OCI-LY7 (cell line): ENCODE data around the gene HOXA10. TPM values are rescaled to one million over a fixed set of nuclear protein-coding genes. Genes with fewer than 3 reads are reported as not detected.

Experiments
- BruUV-seq: library from RNA; stranded (reverse); fragments of 400-500 nt; replicated peaks from 2 replicates; lab custom pipeline; 2021; lab: Mats Ljungman, UMichigan
- CTCF ChIA-PET: fragments of 300-600 bp; sonication (Branson Sonifier 250); formaldehyde crosslinking; loops from one replicate; lab custom pipeline; 2022; ENCODE audit warnings: antibody characterized with exemption; ENCODE audit not compliant: unreplicated experiment; lab: Charles Lee
- POLR2A ChIA-PET: fragments of 300-600 bp; sonication (Branson Sonifier 250); formaldehyde crosslinking; loops from one replicate; lab custom pipeline; 2022; ENCODE audit warnings: antibody characterized with exemption; lab: Charles Lee
- DNase-seq: peaks from one replicate; pipeline ENCODE4 v3.0.0-alpha.2; 2015; ENCODE audit warnings: low spot score
- H2AFZ ChIP-seq: fragments of 200-600 bp; sonication (generic), shearing (Covaris generic); 2 replicates; pipeline ENCODE4 v1.6.1; 2014; ENCODE audit warnings: mild to moderate bottlenecking, antibody characterized with exemption, low read length, moderate library complexity
- H3K27ac ChIP-seq: fragments of 200-600 bp; sonication (generic); 2 replicates; pipeline ENCODE4 v1.5.1; 2014; ENCODE audit warnings: mixed run types, low read depth, mild to moderate bottlenecking, moderate library complexity, low read length, inconsistent platforms; ENCODE audit not compliant: poor library complexity, severe bottlenecking
- H3K36me3 ChIP-seq: fragments of 200-600 bp; sonication (generic); 2 replicates; pipeline ENCODE4 v1.6.1; 2014; ENCODE audit warnings: mild to moderate bottlenecking, antibody characterized with exemption, low read length, moderate library complexity, mixed read lengths; ENCODE audit not compliant: insufficient read depth
- H3K4me1 ChIP-seq: fragments of 200-600 bp; sonication (generic); 2 replicates; pipeline ENCODE4 v1.5.1; 2014; ENCODE audit warnings: mild to moderate bottlenecking, low read length; ENCODE audit not compliant: insufficient read depth, poor library complexity, severe bottlenecking
- H3K4me2 ChIP-seq: fragments of 200-600 bp; sonication (generic); 2 replicates; pipeline ENCODE4 v1.6.1; 2014; ENCODE audit warnings: mild to moderate bottlenecking, low read length
- H3K4me3 ChIP-seq: fragments of 200-600 bp; sonication (generic); 2 replicates; pipeline ENCODE4 v1.5.1; 2014; ENCODE audit warnings: mild to moderate bottlenecking, low read depth, low read length; ENCODE audit not compliant: poor library complexity, severe bottlenecking
- H3K79me2 ChIP-seq: fragments of 200-600 bp; sonication (generic); 2 replicates; pipeline ENCODE4 v1.6.1; 2016; ENCODE audit warnings: low read depth, mild to moderate bottlenecking, low read length, moderate library complexity, mixed read lengths; ENCODE audit not compliant: insufficient read depth
- H3K9me2 ChIP-seq: fragments of 200-600 bp; sonication (generic); 2 replicates; pipeline ENCODE4 v1.6.1; 2016; ENCODE audit warnings: mild to moderate bottlenecking, low read length, mixed read lengths; ENCODE audit not compliant: insufficient read depth
- H3K9me3 ChIP-seq: fragments of 200-600 bp; sonication (generic); 2 replicates; pipeline ENCODE4 v1.6.1; 2014; ENCODE audit warnings: mild to moderate bottlenecking, mixed run types, low read length, mixed read lengths
- H4K20me1 ChIP-seq: fragments of 200-600 bp; sonication (generic); 2 replicates; pipeline ENCODE4 v1.6.1; 2014; ENCODE audit warnings: mild to moderate bottlenecking, antibody characterized with exemption, low read length, moderate library complexity, mixed read lengths; ENCODE audit not compliant: insufficient read depth
- EZH2phosphoT487 ChIP-seq: fragments of 200-600 bp; sonication (generic); IDR thresholded peaks from 2 replicates; pipeline ENCODE4 v1.6.1; 2018; ENCODE audit warnings: low read depth, borderline replicate concordance, mild to moderate bottlenecking, mixed run types, antibody characterized with exemption, low read length, moderate library complexity, mixed read lengths
- intact Hi-C: fragments of 100-400 bp; cut with micrococcal nuclease; formaldehyde crosslinking; loops from one replicate; pipeline ENCODE4 v1.10.0; 2022; ENCODE audit not compliant: unreplicated experiment
- total RNA-seq, 2 experiments: library from RNA; depleted of rRNA in 1 of 2; stranded (reverse); fragments of >200 nt in 1 of 2; shearing (Covaris generic) in 1 of 2; gene quantifications; 2 replicates each; pipeline ENCODE4 v1.2.3, GENCODE V29; 2014 to 2022
- TF ChIP-seq, protein P1 (sequence below): fragments of 200-600 bp; sonication (generic); conservative IDR thresholded peaks from 2 replicates; pipeline ENCODE4 v1.5.1; 2014; ENCODE audit warnings: mild to moderate bottlenecking, antibody characterized with exemption, low read length, moderate library complexity, mixed read lengths

Gene HOXA10
- total RNA-seq, 2 experiments from 2014 or later = not detected

DNA sequence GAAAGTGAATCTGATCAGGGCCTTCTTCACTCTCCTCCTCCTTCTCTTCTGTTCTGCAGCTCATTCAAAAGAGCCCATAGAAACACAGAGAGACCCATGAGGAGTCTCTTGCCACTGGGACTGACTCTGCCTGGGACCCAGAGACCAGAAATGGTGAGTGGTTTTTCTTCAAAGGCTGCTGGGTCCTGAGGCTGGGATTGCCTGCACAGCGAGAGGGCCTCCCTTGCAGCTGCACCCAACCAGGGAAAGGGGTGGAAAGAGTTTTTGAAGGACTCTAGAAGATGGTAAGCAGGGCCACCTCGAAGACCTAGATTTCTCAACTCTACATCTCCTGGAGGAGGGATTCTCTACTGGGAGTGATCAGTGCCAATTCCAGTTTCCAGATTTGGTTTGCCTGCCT, 41.2 kb upstream of the HOXA10 start:
- ChIA-PET POLR2A (no interaction called here), CTCF (no interaction called here)
- H3K36me3 ChIP-seq = no peaks in the 10 kb centered on the region
- TF ChIP-seq EZH2phosphoT487 = no peak
- TF ChIP-seq, protein P1, sequence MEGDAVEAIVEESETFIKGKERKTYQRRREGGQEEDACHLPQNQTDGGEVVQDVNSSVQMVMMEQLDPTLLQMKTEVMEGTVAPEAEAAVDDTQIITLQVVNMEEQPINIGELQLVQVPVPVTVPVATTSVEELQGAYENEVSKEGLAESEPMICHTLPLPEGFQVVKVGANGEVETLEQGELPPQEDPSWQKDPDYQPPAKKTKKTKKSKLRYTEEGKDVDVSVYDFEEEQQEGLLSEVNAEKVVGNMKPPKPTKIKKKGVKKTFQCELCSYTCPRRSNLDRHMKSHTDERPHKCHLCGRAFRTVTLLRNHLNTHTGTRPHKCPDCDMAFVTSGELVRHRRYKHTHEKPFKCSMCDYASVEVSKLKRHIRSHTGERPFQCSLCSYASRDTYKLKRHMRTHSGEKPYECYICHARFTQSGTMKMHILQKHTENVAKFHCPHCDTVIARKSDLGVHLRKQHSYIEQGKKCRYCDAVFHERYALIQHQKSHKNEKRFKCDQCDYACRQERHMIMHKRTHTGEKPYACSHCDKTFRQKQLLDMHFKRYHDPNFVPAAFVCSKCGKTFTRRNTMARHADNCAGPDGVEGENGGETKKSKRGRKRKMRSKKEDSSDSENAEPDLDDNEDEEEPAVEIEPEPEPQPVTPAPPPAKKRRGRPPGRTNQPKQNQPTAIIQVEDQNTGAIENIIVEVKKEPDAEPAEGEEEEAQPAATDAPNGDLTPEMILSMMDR = no peak
- H4K20me1 ChIP-seq = no peaks in the 10 kb centered on the region
- no peak for DNase-seq
- H2AFZ ChIP-seq = no peak overlapping the region
- H3K4me2 ChIP-seq = no peak overlapping the region
- H3K79me2 ChIP-seq = no peaks in the 10 kb centered on the region
- no peaks in the 10 kb centered on the region for H3K9me3 ChIP-seq
- no peaks in the 10 kb centered on the region for H3K4me1 ChIP-seq
- no peak overlapping the region for H3K4me3 ChIP-seq
- BruUV-seq = no TSS peak
- no peaks in the 10 kb centered on the region for H3K9me2 ChIP-seq
- no peak overlapping the region for H3K27ac ChIP-seq
- intact Hi-C loops = no loop called here

DNA sequence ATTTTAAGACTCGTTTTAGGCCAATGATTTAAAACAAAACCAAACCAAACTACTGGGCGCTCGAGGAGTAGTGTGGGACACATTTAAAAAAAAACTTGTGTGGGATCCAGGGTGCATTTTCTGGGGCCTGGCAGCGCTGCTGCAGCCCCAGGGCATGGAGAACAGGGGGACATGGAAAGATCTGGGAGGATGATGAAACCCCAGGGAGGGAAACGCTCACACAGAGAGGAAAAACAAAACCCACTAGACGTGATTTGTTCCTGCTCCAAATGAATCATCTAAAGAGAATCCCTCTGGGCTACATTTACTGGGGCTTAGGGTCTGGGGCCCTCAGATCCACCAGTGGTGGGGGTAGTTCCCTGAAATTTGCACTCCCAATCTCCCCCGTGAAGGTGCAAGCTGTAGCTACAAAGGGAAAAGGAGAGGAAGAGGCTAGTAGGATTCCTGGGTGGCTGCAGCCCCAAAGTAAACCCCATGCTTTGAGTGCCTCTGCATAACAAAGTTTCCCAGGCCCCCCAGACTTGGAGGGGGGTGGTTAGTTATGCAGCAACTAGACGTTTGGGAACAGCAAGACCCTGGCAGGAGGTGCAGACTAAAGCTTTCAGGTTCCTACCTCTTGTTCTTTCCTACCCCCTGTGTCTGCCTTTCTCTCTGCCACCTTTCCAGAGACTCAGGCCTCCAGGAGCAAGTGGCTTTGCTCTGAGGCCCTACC, 40.3 kb upstream of the HOXA10 start:
- no peaks in the 10 kb centered on the region for H3K9me3 ChIP-seq
- H3K4me3 ChIP-seq = no peak overlapping the region
- no peak for DNase-seq
- no peaks in the 10 kb centered on the region for H3K79me2 ChIP-seq
- H3K4me2 ChIP-seq = no peak overlapping the region
- no peak overlapping the region for H3K27ac ChIP-seq
- H4K20me1 ChIP-seq = no peaks in the 10 kb centered on the region
- ChIA-PET CTCF (no interaction called here), POLR2A (no interaction called here)
- no peaks in the 10 kb centered on the region for H3K36me3 ChIP-seq
- intact Hi-C loops = no loop called here
- no peak for TF ChIP-seq EZH2phosphoT487
- TF ChIP-seq, protein P1 = no peak
- H3K9me2 ChIP-seq = no peaks in the 10 kb centered on the region
- H3K4me1 ChIP-seq = no peaks in the 10 kb centered on the region
- H2AFZ ChIP-seq = no peak overlapping the region
- no TSS peak for BruUV-seq

DNA sequence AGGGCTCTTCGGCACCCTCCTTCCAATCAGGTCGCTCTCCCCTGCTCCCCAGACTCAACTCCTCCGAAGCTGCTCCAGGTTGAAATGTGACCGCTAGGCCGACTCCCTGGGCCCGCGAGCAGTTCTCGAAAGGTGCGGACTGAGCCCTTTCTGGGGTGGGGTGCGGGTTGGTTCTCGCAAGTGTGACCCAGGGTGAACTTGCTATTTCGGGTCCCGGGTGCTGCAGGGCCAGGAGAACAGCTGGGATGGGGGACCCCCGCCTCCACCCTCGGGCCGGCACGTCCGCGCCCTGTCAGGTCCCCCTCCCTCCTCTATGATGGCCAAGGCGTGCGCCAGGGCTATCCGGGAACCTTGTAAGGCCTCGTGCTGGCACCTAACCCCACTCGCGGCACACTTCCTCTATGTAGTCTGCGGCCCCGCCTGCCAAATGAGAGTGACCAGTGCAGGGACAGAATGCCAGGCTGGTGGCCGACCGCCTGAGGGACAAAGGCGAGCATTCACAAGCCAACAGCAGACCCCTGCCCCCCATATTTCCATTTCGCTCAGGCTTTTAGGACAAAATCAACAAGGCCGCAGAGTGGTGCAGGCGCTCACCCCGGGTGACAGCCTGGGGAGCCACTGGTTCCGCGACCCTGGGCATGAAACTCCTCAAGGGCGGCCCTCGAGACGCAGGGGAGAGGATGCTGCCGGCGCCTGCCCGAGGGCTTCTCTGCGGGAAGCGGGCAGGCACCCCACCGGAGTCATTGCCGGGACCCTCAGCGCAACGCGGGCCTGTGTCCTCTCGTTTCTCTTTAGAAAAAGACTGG, 39.5 kb upstream of the HOXA10 start:
- no peak for DNase-seq
- H3K79me2 ChIP-seq = no peaks in the 10 kb centered on the region
- H3K4me3 ChIP-seq = no peak overlapping the region
- no peaks in the 10 kb centered on the region for H3K9me3 ChIP-seq
- intact Hi-C loops = no loop called here
- CTCF ChIA-PET = no interaction called here
- no TSS peak for BruUV-seq
- TF ChIP-seq EZH2phosphoT487 = no peak
- TF ChIP-seq, protein P1 = no peak
- no peaks in the 10 kb centered on the region for H4K20me1 ChIP-seq
- H3K9me2 ChIP-seq = no peaks in the 10 kb centered on the region
- H3K27ac ChIP-seq = no peak overlapping the region
- no peak overlapping the region for H3K4me2 ChIP-seq
- no peaks in the 10 kb centered on the region for H3K36me3 ChIP-seq
- H2AFZ ChIP-seq = no peak overlapping the region
- no peaks in the 10 kb centered on the region for H3K4me1 ChIP-seq
- POLR2A ChIA-PET = no interaction called here
